Activated naive CD4-positive, alpha-beta T cell treated with anti-CD3 and anti-CD28 coated beads for 36 hours (primary cell): Measurements from ENCODE around the gene GABBR2. TPM values are rescaled to one million over a fixed set of nuclear protein-coding genes. Genes with fewer than 3 reads are reported as not detected.

Source experiments
- CTCF ChIA-PET: fragments of 350-600 bp; sonication (Branson Sonifier 250); formaldehyde crosslinking; loops from one replicate; lab custom pipeline; 2021; ENCODE audit warnings: antibody characterized with exemption; lab: Charles Lee
- DNase-seq: peaks from one replicate; pipeline ENCODE4 v3.0.0-alpha.2; 2020
- H3K27ac Mint-ChIP-seq: one replicate; pipeline ENCODE4 v1.8.0; 2021; ENCODE audit warnings: mild to moderate bottlenecking, mixed read lengths
- H3K27me3 Mint-ChIP-seq: one replicate; pipeline ENCODE4 v1.8.0; 2021; ENCODE audit warnings: low read depth, mixed read lengths
- H3K36me3 Mint-ChIP-seq: one replicate; pipeline ENCODE4 v1.8.0; 2021; ENCODE audit warnings: low read depth, mixed read lengths
- H3K4me1 Mint-ChIP-seq: one replicate; pipeline ENCODE4 v1.8.0; 2021; ENCODE audit warnings: low read depth, mixed read lengths
- H3K4me3 Mint-ChIP-seq: one replicate; pipeline ENCODE4 v1.8.0; 2021; ENCODE audit warnings: mild to moderate bottlenecking, moderate library complexity, mixed read lengths
- H3K9me3 Mint-ChIP-seq: one replicate; pipeline ENCODE4 v1.8.0; 2021; ENCODE audit warnings: mixed read lengths
- intact Hi-C: fragments of 100-400 bp; cut with micrococcal nuclease; formaldehyde crosslinking; loops from one replicate; pipeline ENCODE4 v1.15.1; 2023
- total RNA-seq, 2 experiments: library from RNA; stranded (reverse); gene quantifications; one replicate each; pipeline ENCODE4 v1.2.3, GENCODE V29; 2021

GABBR2 gene
- total RNA-seq, 2 experiments from 2014 or later, result not detected

GRCh38 chr9:98315067-98315453 is 393.7 kb downstream of the GABBR2 start:
- no peak overlapping the region for H3K4me3 Mint-ChIP-seq
- H3K36me3 Mint-ChIP-seq, result no peaks in the 10 kb centered on the region
- intact Hi-C loops, result loop anchor here (1.0 kb wide), 3 partner anchors 392 to 476 kb away; no protein-coding TSS in a partner anchor
- H3K27ac Mint-ChIP-seq, result no peak overlapping the region
- H3K27me3 Mint-ChIP-seq, result no peaks in the 10 kb centered on the region
- CTCF ChIA-PET, result interaction anchor here (1.0 to 2.1 kb wide), 10 partner anchors 12 to 480 kb away, joined by 3 to 14 read pairs (median 4); no protein-coding TSS in a partner anchor
- DNase-seq, result no peak
- no peaks in the 10 kb centered on the region for H3K9me3 Mint-ChIP-seq
- no peaks in the 10 kb centered on the region for H3K4me1 Mint-ChIP-seq

GRCh38 chr9:98314381-98315066 is 394.2 kb downstream of the GABBR2 start:
- Mint-ChIP-seq H3K36me3 (no peaks in the 10 kb centered on the region), H3K27ac (no peak overlapping the region), H3K4me1 (no peaks in the 10 kb centered on the region), H3K4me3 (no peak overlapping the region), H3K27me3 (no peaks in the 10 kb centered on the region), H3K9me3 (no peaks in the 10 kb centered on the region)
- no peak for DNase-seq
- CTCF ChIA-PET, result interaction anchor here (0.6 to 2.1 kb wide), 9 partner anchors 13 to 1222 kb away, joined by 3 to 14 read pairs (median 4); no protein-coding TSS in a partner anchor
- intact Hi-C loops, result loop anchor here (1.0 kb wide), 3 partner anchors 393 to 477 kb away; no protein-coding TSS in a partner anchor

- Mint-ChIP-seq H3K36me3 (no peaks in the 10 kb centered on the region), H3K27me3 (no peaks in the 10 kb centered on the region), H3K4me3 (no peak overlapping the region), H3K27ac (no peak overlapping the region), H3K9me3 (no peaks in the 10 kb centered on the region), H3K4me1 (no peaks in the 10 kb centered on the region)
- no peak for DNase-seq
- CTCF ChIA-PET, result interaction anchor here (1.0 kb wide), 2 partner anchors 14 to 463 kb away, joined by 3 read pairs; no protein-coding TSS in a partner anchor
- intact Hi-C loops, result no loop called here
These were observed 396.4 kb downstream of the GABBR2 start for GRCh38 chr9:98312365-98312764.

- no peaks in the 10 kb centered on the region for H3K4me1 Mint-ChIP-seq
- CTCF ChIA-PET, result interaction anchor here (0.6 kb wide), 1 partner anchor 184 kb away, joined by 4 read pairs; no protein-coding TSS in a partner anchor
- H3K9me3 Mint-ChIP-seq, result no peaks in the 10 kb centered on the region
- no peak overlapping the region for H3K27ac Mint-ChIP-seq
- intact Hi-C loops, result no loop called here
- DNase-seq, result no peak
- no peaks in the 10 kb centered on the region for H3K36me3 Mint-ChIP-seq
- no peaks in the 10 kb centered on the region for H3K27me3 Mint-ChIP-seq
- H3K4me3 Mint-ChIP-seq, result no peak overlapping the region
These were observed 397.2 kb downstream of the GABBR2 start for GRCh38 chr9:98311541-98311940.

GRCh38 chr9:98310752-98311392 is 397.9 kb downstream of the GABBR2 start:
- Mint-ChIP-seq H3K36me3 (no peaks in the 10 kb centered on the region), H3K27me3 (no peaks in the 10 kb centered on the region), H3K4me3 (no peak overlapping the region), H3K27ac (no peak overlapping the region), H3K4me1 (no peaks in the 10 kb centered on the region), H3K9me3 (no peaks in the 10 kb centered on the region)
- CTCF ChIA-PET, result interaction anchor here (0.6 kb wide), 1 partner anchor 183 kb away, joined by 4 read pairs; no protein-coding TSS in a partner anchor
- no peak for DNase-seq
- intact Hi-C loops, result no loop called here

GRCh38 chr9:98306384-98307145 is 402.2 kb downstream of the GABBR2 start:
- Mint-ChIP-seq H3K9me3 (no peaks in the 10 kb centered on the region), H3K27ac (no peak overlapping the region), H3K27me3 (no peaks in the 10 kb centered on the region), H3K4me1 (no peaks in the 10 kb centered on the region), H3K36me3 (no peaks in the 10 kb centered on the region), H3K4me3 (no peak overlapping the region)
- DNase-seq, result no peak
- intact Hi-C loops, result no loop called here
- CTCF ChIA-PET, result no interaction called here

- Mint-ChIP-seq H3K36me3 (no peaks in the 10 kb centered on the region), H3K4me3 (no peak overlapping the region), H3K4me1 (no peaks in the 10 kb centered on the region), H3K27me3 (no peaks in the 10 kb centered on the region), H3K9me3 (no peaks in the 10 kb centered on the region), H3K27ac (no peak overlapping the region)
- CTCF ChIA-PET, result interaction anchor here (1.2 kb wide), 1 partner anchor 12 kb away, joined by 3 read pairs; no protein-coding TSS in a partner anchor
- intact Hi-C loops, result no loop called here
- DNase-seq, result no peak
These were observed 404.4 kb downstream of the GABBR2 start for GRCh38 chr9:98304381-98304780.

GRCh38 chr9:98303633-98304125 is 405.1 kb downstream of the GABBR2 start:
- no peaks in the 10 kb centered on the region for H3K27me3 Mint-ChIP-seq
- DNase-seq, result no peak
- no peaks in the 10 kb centered on the region for H3K9me3 Mint-ChIP-seq
- H3K27ac Mint-ChIP-seq, result no peak overlapping the region
- H3K4me3 Mint-ChIP-seq, result no peak overlapping the region
- no peaks in the 10 kb centered on the region for H3K36me3 Mint-ChIP-seq
- intact Hi-C loops, result no loop called here
- no peaks in the 10 kb centered on the region for H3K4me1 Mint-ChIP-seq
- CTCF ChIA-PET, result interaction anchor here (1.2 kb wide), 1 partner anchor 12 kb away, joined by 3 read pairs; no protein-coding TSS in a partner anchor

GRCh38 chr9:98302938-98303632 is 405.6 kb downstream of the GABBR2 start:
- Mint-ChIP-seq H3K9me3 (no peaks in the 10 kb centered on the region), H3K4me3 (no peak overlapping the region), H3K27me3 (no peaks in the 10 kb centered on the region), H3K4me1 (no peaks in the 10 kb centered on the region), H3K27ac (no peak overlapping the region), H3K36me3 (no peaks in the 10 kb centered on the region)
- no peak for DNase-seq
- intact Hi-C loops, result no loop called here
- CTCF ChIA-PET, result no interaction called here

- H3K27ac Mint-ChIP-seq, result no peak overlapping the region
- no peaks in the 10 kb centered on the region for H3K36me3 Mint-ChIP-seq
- H3K27me3 Mint-ChIP-seq, result no peaks in the 10 kb centered on the region
- intact Hi-C loops, result no loop called here
- H3K9me3 Mint-ChIP-seq, result no peaks in the 10 kb centered on the region
- H3K4me1 Mint-ChIP-seq, result no peaks in the 10 kb centered on the region
- H3K4me3 Mint-ChIP-seq, result no peak overlapping the region
- CTCF ChIA-PET, result no interaction called here
- no peak for DNase-seq
These were observed 406.6 kb downstream of the GABBR2 start for GRCh38 chr9:98302150-98302549.

GRCh38 chr9:98300611-98301010 is 408.1 kb downstream of the GABBR2 start:
- Mint-ChIP-seq H3K4me3 (no peak overlapping the region), H3K27me3 (no peaks in the 10 kb centered on the region), H3K27ac (no peak overlapping the region), H3K9me3 (no peaks in the 10 kb centered on the region), H3K36me3 (no peaks in the 10 kb centered on the region), H3K4me1 (no peaks in the 10 kb centered on the region)
- intact Hi-C loops, result no loop called here
- no peak for DNase-seq
- CTCF ChIA-PET, result no interaction called here
